GM12878 (cell line): Measurements from ENCODE around the gene IDS. TPM values are rescaled to one million over a fixed set of nuclear protein-coding genes. Genes with fewer than 3 reads are reported as not detected.

Experiments used
- BCLAF1 ChIP-seq: fragments of 450-650 bp; IDR thresholded peaks from 2 replicates; pipeline ENCODE4 v1.6.1; 2017; ENCODE audit warnings: antibody characterized with exemption, mild to moderate bottlenecking, moderate library complexity
- BRCA1 ChIP-seq: IDR thresholded peaks from 2 replicates; pipeline ENCODE4 v1.6.1; 2011; ENCODE audit warnings: low read depth, low read length, improper control_type of control experiment
- CHD4 ChIP-seq: fragments of 200-600 bp; sonication (generic); IDR thresholded peaks from 2 replicates; pipeline ENCODE4 v1.6.1; 2016; ENCODE audit warnings: mild to moderate bottlenecking
- CREM ChIP-seq: IDR thresholded peaks from 2 replicates; pipeline ENCODE4 v1.6.1; 2014; ENCODE audit warnings: antibody characterized with exemption, low read depth
- CTCF ChIP-seq, 3 experiments: IDR thresholded peaks in 2 of 3; conservative IDR thresholded peaks in 1 of 3; 2 replicates each; pipeline ENCODE4 v1.5.1; 2011; ENCODE audit warnings: low read depth in 3 of 3, low read length in 3 of 3, mild to moderate bottlenecking in 3 of 3, control low read depth in 2 of 3, moderate library complexity in 2 of 3, inconsistent platforms in 1 of 3, mixed read lengths in 1 of 3; ENCODE audit not compliant: control insufficient read depth in 2 of 3, insufficient read depth in 1 of 3; ENCODE audit errors: extremely low read depth in 1 of 3
- GABPA ChIP-seq: IDR thresholded peaks from 2 replicates; pipeline ENCODE4 v1.6.1; 2014; ENCODE audit warnings: antibody characterized with exemption, low read depth, mild to moderate bottlenecking, inconsistent platforms
- IKZF1 ChIP-seq: fragments of 450-650 bp; conservative IDR thresholded peaks from 2 replicates; pipeline ENCODE4 v1.6.1; 2017; ENCODE audit warnings: antibody characterized with exemption, mild to moderate bottlenecking
- JUNB ChIP-seq: IDR thresholded peaks from 2 replicates; pipeline ENCODE4 v1.6.1; 2016; ENCODE audit warnings: antibody characterized with exemption, mild to moderate bottlenecking
- MTA2 ChIP-seq: fragments of 450-650 bp; IDR thresholded peaks from 2 replicates; pipeline ENCODE4 v1.6.1; 2016; ENCODE audit warnings: low read depth, mild to moderate bottlenecking, moderate library complexity
- NBN ChIP-seq: fragments of 450-650 bp; IDR thresholded peaks from 2 replicates; pipeline ENCODE4 v1.6.1; 2016
- NFXL1 ChIP-seq: fragments of 450-650 bp; IDR thresholded peaks from 2 replicates; pipeline ENCODE4 v1.6.1; 2017; ENCODE audit warnings: antibody characterized with exemption, mild to moderate bottlenecking, borderline replicate concordance
- NFYA ChIP-seq: IDR thresholded peaks from 2 replicates; pipeline ENCODE4 v1.6.1; 2011; ENCODE audit warnings: low read depth, mild to moderate bottlenecking, low read length, improper control_type of control experiment, borderline replicate concordance
- NRF1 ChIP-seq: conservative IDR thresholded peaks from 2 replicates; pipeline ENCODE4 v1.6.1; 2011; ENCODE audit warnings: mild to moderate bottlenecking, low read depth, low read length, improper control_type of control experiment
- POU2F2 ChIP-seq: IDR thresholded peaks from 3 replicates; pipeline ENCODE4 v1.6.1; 2011; ENCODE audit warnings: low read depth, mild to moderate bottlenecking, low read length, borderline replicate concordance
- RBBP5 ChIP-seq: fragments of 200-600 bp; sonication (generic); conservative IDR thresholded peaks from 2 replicates; pipeline ENCODE4 v1.6.1; 2016
- RCOR1 ChIP-seq: conservative IDR thresholded peaks from 2 replicates; pipeline ENCODE4 v1.6.1; 2012; ENCODE audit warnings: low read depth, low read length, improper control_type of control experiment
- SP1 ChIP-seq: IDR thresholded peaks from one replicate; pipeline ENCODE4 v1.6.1; 2011; ENCODE audit warnings: low read depth, low read length
- SRF ChIP-seq, 2 experiments: IDR thresholded peaks; 2 replicates each; pipeline ENCODE4 v1.6.1; 2011; ENCODE audit warnings: low read depth in 2 of 2, low read length in 2 of 2, mild to moderate bottlenecking in 1 of 2, moderate library complexity in 1 of 2
- STAT3 ChIP-seq: IDR thresholded peaks from 2 replicates; pipeline ENCODE4 v1.6.1; 2011; ENCODE audit warnings: low read depth, low read length, improper control_type of control experiment
- TCF12 ChIP-seq: IDR thresholded peaks from 2 replicates; pipeline ENCODE4 v1.6.1; 2011; ENCODE audit warnings: low read depth, mild to moderate bottlenecking, low read length
- TCF3 ChIP-seq: IDR thresholded peaks from 2 replicates; pipeline ENCODE4 v1.6.1; 2012; ENCODE audit warnings: low read depth, mild to moderate bottlenecking, low read length, borderline replicate concordance; ENCODE audit not compliant: insufficient read depth
- ZNF24 ChIP-seq: fragments of 450-650 bp; IDR thresholded peaks from 2 replicates; pipeline ENCODE4 v1.6.1; 2017; ENCODE audit warnings: antibody characterized with exemption, mild to moderate bottlenecking
- polyA plus RNA-seq, 11 experiments: library from polyadenylated mRNA; depleted of rRNA in 4 of 11; unstranded in 6 of 11; stranded (reverse) in 5 of 11; fragments of >200 nt; fragmentation: Nextera tagmentation in 4 of 11; fragmentation: Illumina TruSeq in 1 of 11; extraction: Ambion mirVana in 4 of 11; extraction: Trizol in 1 of 11; gene quantifications; 1 replicate in 1 of 11; 2 replicates in 10 of 11; pipeline versions ENCODE4 v1.2.1 to v1.2.3, GENCODE V29; 2011 to 2016; ENCODE audit warnings: inconsistent platforms in 2 of 11, missing spikeins in 2 of 11, low read depth in 1 of 11
- total RNA-seq, 4 experiments: library from RNA; depleted of rRNA in 3 of 4; stranded (reverse); fragments of >200 nt in 3 of 4; fragmentation: Illumina TruSeq in 1 of 4; extraction: Trizol in 1 of 4; gene quantifications; 2 replicates each; pipeline versions ENCODE4 v1.2.1 to v1.2.3, GENCODE V29; 2013 to 2021
- TF ChIP-seq, protein P1 (sequence below): fragments of 450-650 bp; formaldehyde crosslinking; IDR thresholded peaks from 2 replicates; pipeline ENCODE4 v1.5.0; 2022; ENCODE audit warnings: mild to moderate bottlenecking, missing genetic modification characterization
- TF ChIP-seq, protein P2 (sequence below): IDR thresholded peaks from 2 replicates; pipeline ENCODE4 v1.6.1; 2011; ENCODE audit warnings: low read depth, mild to moderate bottlenecking, low read length, moderate library complexity, borderline replicate concordance; ENCODE audit errors: extremely low read depth

Gene IDS
- total and polyA plus RNA-seq, 10 of the 15 experiments (the other 5 are each of a cell fraction or from before 2014, with no cell fraction given) = 6.1 to 79.1 (median 51.7) TPM

DNA sequence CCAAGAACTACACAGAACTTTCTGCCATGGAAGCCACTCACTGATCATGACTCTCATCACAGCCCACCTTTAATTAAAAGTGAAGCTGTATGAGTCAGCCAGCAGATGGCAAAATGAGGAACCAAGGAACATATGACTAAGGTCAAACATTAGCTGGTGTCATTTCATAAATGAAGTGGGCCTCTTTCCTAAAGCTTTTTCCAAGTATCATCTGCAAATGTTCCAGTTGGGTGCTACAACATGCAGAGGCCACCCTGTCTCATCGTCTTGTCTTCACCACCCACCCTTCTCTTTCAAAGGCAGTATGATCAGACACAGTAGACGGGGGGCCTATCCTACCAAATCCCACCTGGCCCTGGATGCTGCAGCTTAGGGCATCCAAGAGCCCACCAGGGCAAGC lies 26.5 kb upstream of the IDS start (continued):
- no peak for TF ChIP-seq BCLAF1
- TF ChIP-seq POU2F2 = no peak
- TF ChIP-seq NFXL1 = no peak
- no peak for TF ChIP-seq GABPA
- TF ChIP-seq MTA2 = peak; percentile 73
- TF ChIP-seq RBBP5 = no peak
- TF ChIP-seq IKZF1 = peak; percentile 81
- TF ChIP-seq SRF (IDR thresholded peaks at IDR 0.05; ENCODE audit: low read depth in 2 of 2, low read length in 2 of 2) = no peak
- TF ChIP-seq BRCA1 = no peak
- TF ChIP-seq RCOR1 = no peak
- TF ChIP-seq NRF1 = no peak
- TF ChIP-seq CTCF (IDR thresholded peaks at IDR 0.05 in 2 of 3, conservative IDR thresholded peaks at IDR 0.05 in 1 of 3; ENCODE audit: control insufficient read depth in 2 of 3, extremely low read depth in 1 of 3, insufficient read depth in 1 of 3, low read depth in 3 of 3, low read length in 3 of 3) = peak in 2 of 3 experiments; percentile 10 to 17; a peak in 2 of 6 replicates
- TF ChIP-seq TCF3 = 0 out of 2 replicates have a peak, but pooled peaks have one; percentile 49
- TF ChIP-seq TCF12 = peak; percentile 74
- TF ChIP-seq STAT3 = no peak
- TF ChIP-seq, protein P1, sequence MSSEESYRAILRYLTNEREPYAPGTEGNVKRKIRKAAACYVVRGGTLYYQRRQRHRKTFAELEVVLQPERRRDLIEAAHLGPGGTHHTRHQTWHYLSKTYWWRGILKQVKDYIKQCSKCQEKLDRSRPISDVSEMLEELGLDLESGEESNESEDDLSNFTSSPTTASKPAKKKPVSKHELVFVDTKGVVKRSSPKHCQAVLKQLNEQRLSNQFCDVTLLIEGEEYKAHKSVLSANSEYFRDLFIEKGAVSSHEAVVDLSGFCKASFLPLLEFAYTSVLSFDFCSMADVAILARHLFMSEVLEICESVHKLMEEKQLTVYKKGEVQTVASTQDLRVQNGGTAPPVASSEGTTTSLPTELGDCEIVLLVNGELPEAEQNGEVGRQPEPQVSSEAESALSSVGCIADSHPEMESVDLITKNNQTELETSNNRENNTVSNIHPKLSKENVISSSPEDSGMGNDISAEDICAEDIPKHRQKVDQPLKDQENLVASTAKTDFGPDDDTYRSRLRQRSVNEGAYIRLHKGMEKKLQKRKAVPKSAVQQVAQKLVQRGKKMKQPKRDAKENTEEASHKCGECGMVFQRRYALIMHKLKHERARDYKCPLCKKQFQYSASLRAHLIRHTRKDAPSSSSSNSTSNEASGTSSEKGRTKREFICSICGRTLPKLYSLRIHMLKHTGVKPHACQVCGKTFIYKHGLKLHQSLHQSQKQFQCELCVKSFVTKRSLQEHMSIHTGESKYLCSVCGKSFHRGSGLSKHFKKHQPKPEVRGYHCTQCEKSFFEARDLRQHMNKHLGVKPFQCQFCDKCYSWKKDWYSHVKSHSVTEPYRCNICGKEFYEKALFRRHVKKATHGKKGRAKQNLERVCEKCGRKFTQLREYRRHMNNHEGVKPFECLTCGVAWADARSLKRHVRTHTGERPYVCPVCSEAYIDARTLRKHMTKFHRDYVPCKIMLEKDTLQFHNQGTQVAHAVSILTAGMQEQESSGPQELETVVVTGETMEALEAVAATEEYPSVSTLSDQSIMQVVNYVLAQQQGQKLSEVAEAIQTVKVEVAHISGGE = no peak
- TF ChIP-seq CHD4 = no peak
- TF ChIP-seq JUNB = peak; percentile 59
- TF ChIP-seq, protein P2, sequence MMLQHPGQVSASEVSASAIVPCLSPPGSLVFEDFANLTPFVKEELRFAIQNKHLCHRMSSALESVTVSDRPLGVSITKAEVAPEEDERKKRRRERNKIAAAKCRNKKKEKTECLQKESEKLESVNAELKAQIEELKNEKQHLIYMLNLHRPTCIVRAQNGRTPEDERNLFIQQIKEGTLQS = no peak
- peak; percentile 25; the same call in 1 of the 2 replicates for TF ChIP-seq CREM
- TF ChIP-seq SP1 = no peak
- TF ChIP-seq NBN = 0 out of 2 replicates have a peak, but pooled peaks have one; percentile 15
- TF ChIP-seq NFYA = no peak
- no peak for TF ChIP-seq ZNF24
